GM12892 (cell line): ENCODE measurements around the gene C19orf81.

Experiments
- POLR2A ChIP-seq: IDR thresholded peaks from 2 replicates; pipeline ENCODE4 v1.6.1; 2011; ENCODE audit warnings: low read depth, low read length, control low read depth
- POLR2AphosphoS5 ChIP-seq: IDR thresholded peaks from 2 replicates; pipeline ENCODE4 v1.6.1; 2011; ENCODE audit warnings: low read depth, low read length, control low read depth
- TAF1 ChIP-seq: IDR thresholded peaks from 2 replicates; pipeline ENCODE4 v1.6.1; 2011; ENCODE audit warnings: low read depth, mild to moderate bottlenecking, control low read depth, low read length, borderline replicate concordance

GRCh38 chr19:50670102-50670380 is 20.8 kb downstream of the C19orf81 start:
- TF ChIP-seq POLR2AphosphoS5 (no peak), POLR2A (no peak), TAF1 (no peak)
